NCI-H748 treated with DMSO at 0.1 percent for 48 hours (cell line): ENCODE measurements around the gene EXPH5.
"Not testable (repeated sequence)": the region's sequence is repeated elsewhere in the genome, so short reads cannot be mapped to it uniquely, and the experiment has no call there.

Source experiments
- DNase-seq: peaks from one replicate; lab custom pipeline; 2025; lab: John Stamatoyannopoulos, UW

EXPH5 gene, protein sequence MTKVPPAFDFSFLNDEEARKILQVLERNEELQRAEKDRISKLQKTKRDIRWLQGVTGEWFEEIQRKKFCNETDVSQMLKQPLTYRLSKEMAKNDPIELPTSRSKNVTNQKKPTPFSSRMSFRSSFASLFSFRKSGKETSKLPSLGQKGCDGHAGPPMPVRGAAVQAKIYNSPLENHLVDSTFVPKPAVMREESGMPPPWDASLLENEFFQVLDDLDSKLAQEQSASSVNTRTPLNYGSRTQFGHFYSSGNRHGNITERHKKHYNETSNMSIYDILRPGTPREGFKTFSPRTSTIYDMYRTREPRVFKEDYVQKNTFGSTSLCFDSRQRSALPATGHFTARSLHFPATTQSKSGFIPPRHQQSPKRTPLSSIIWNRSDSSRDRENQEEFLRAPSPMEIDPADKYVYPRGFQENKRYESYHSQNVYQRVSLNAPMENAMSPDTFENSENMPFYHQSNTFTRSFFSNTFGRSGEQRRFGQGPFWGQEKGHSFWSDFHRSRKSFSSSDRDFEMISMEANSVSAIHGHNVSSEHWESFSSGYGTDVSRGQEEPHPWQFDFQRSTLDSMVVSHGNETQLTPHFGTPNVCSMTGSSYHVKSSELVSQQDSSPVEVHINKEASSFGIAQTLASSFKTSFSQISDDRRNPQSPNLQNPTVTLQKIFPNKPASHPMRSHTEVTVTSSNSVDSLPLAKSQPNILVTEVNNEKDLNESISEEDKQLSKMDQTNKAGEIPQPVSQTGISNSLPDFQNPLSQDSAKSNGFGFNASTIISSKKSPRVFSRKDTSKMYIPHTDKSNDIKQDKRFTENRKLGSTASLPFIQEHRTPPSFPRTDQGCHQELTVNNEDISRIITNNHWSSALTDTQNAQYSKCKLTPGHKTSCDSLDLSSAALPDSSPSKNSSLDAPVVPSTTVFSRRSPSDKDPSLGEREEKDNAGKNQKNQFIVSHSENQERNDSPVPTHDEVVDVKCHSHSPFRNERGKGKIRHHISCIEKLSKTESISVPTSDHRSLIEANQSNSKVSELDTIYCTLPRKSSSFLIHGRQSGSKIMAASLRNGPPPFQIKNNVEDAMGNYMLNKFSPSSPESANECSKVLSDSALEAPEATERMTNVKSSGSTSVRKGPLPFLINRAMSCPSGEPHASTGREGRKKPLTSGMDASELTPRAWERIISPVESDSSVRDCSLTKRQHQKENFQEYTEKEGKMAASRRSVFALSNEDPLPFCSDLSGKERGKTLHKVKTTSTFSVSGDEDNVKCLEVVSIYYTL (N-terminal part only)

DNA sequence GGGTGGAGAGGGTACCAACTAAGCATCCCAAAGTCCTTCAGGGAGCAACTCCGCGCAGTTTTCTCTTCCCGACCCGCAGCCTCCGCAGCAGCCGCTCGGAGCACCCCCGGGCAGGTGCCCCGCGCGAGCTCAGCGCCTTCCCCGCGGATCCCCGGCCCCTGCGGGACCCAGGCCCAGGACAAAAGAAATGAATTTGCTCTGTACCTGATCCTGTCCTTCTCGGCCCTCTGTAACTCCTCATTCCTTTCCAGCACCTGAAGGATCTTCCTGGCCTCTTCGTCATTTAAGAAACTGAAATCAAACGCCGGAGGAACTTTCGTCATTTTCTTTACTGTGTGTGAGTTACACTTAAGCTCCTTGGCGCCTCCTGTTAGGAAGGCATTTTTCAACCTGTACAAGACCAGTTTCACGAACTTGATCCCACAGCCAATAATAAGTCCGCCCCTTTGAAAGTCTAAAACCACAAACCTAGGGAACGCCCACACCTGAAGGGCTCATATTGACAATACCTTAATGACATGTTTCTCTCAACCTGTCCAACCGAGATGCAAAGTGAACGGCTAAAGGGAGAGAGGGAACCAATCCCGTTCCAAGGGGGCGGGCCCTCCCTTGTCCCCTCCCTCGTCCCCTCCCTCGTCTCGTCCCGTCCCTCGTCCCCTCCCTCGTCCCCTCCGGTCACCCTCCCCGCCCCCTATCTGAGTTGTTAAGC, at the start of gene EXPH5:
EXPH5 (minus strand) TSS at position 555 of the 709 bp plus-strand sequence; CDS start at position 323, 232 bp downstream.
- DNase-seq, result peak; percentile 90

DNA sequence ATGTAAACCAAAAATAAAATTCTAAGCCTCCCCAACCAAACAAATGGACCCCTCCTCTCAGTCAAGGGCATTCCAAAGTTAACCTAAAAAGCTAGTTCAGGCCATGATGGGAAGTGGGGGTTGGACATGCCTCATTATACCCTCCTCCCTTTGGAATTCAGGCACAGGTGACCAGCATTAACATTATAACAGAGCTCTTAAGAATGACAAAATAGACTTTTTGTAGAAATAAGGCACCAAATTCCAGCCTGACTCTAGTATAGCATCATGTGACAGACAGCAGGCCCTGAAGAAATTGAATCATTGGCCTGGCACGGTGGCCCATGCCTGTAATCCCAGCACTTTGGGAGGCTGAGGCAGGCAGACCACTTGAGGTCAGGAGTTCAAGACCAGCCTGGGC, 48.2 kb upstream of the EXPH5 start:
- not testable (repeated sequence) for DNase-seq

DNA sequence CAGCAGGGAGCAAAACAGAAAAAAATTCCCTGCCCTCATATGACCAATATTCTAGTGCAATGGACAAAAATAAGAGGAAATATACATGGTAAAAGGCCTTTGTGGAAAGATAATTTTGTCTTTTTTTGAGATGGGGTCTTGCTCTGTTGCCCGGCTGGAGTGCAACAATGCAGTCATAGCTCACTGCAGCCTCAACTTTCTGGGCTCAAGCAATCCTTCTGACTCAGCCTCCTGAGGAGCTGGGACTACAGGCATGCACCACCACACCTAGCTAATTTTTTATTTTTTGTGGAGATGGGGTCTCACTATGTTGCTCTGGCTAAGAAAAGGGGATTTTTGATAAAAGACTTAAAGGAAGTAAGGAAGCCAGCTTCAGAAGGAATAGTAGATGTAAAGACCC, 45.6 kb upstream of the EXPH5 start:
- DNase-seq, result no peak

DNA sequence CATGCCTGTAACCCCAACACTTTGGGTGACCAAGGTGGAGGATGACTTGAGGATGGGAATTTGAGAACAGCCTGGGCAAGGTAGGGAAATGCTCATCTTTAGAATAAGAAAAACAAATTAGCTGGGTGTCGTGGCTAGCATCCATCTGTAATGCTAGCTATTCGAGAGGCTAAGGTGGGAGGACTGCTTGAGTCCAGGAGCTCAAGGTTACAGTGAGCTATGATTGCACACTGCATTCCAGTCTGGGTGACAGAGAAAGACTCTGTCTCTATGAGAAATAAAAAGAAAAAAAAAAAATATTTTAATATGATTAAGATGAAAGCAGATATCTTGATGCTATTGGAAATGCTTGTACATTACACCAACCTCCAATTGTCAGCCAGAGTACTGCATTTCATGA, 42.7 kb upstream of the EXPH5 start:
- DNase-seq, result no peak

DNA sequence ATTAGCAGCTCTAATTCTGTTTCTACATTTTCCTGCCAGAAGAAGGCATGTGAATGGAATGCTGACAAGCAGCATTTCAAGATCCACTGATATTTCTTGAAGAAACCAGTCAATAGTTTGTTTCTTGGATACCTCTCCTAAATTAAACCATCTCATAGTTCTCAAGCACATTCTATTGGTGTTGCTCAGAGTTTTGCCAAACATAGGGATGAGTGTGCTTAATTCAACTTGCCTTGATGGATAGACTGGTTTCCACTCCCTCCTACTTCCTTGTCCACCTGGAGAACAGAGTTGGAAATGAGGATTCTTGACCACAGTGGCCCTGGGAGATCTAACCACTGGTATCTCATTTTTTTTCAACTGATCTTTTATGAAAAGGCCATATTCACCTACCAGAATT, 41.5 kb upstream of the EXPH5 start:
- DNase-seq, result no peak

DNA sequence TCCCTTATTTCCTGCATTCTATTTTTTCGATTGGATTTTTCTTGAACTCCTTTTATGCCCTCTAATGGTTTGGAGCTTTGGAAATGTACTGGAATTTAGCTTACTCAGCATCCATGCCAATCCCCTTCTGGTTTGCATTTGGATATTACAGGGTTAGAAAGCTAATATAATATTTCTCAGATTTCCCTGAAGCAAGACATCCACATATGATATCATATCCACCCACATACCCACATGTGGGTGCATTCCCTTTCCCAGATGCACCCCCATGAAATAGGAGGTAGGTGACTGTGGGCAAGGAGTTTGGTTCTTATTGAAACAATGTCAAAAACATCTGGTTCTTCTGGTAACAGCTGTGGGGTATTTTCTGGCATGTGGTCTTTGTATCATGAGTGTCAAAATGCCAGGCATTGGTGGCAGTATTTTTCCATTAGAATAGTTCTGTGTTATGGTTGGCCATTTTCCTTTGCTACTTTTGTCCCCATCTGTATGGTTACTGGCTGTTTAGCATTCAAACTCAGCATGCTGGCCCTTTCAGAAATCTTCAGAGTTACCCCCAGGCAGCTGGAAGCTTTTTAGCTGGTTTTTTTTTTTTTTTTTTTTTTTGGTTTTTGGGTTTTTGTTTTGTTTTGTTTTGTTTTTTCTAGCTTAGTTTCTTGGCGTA, 38.6 kb upstream of the EXPH5 start:
- DNase-seq, result no peak

DNA sequence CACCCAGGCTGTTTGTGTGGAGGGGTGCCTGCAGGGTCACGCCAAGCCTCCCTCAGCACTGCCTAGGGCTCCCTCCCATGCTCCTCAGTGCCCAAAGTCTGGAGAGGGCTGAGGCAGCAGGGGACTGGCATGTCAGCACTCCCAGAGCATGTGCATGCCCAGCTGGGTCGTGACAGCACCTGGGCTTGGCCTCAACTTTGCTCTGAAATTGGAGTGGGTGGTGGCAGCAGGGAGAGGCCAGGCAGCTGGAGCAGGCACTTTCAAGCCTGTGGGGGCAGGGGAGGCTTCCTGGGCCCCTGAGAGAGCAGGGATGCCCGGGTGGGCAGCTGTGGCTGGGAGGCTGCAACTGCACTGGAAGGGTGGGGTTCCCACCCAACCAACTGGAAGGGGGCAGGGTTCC, 35.7 kb upstream of the EXPH5 start:
- no peak for DNase-seq

DNA sequence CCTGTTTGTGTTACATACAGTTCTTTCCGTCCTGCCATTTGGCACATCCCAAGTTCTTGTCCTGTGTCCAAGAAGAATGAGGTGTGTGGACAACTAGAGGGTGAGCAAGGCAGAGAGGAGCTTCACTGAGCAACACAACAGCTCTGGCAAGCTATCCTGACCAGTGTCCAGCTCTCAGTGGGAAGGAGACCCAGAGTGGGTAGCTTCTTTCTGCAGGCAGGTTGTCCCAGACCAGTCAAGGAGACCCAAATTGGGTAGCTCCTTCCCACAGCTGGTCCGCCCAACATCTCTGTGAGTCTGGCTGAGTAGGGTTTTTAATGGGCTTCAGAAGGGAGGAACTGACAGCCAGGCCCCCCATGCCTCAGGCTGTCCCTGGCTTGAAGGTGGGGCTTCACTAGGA, 35.2 kb upstream of the EXPH5 start:
- no peak for DNase-seq

DNA sequence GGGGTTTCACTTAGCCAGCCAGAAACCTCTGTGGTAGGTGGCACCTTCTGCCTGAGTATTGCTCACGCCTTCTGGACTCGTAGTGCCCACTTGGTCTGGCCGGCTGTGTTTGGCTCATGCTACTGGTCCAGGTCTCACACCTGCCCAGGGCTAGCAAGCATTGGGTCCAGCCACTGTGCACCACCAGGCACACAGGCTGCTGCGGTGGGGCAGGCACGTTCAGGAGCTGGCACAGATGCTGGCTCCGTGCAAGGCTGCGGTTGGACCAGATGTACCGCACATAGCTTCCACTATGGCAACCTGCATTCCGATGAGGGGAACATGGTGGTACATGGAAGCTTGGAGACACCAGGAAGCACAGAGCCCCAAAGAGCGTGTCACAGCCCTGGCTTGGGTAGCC, 34.8 kb upstream of the EXPH5 start:
- DNase-seq, result no peak

DNA sequence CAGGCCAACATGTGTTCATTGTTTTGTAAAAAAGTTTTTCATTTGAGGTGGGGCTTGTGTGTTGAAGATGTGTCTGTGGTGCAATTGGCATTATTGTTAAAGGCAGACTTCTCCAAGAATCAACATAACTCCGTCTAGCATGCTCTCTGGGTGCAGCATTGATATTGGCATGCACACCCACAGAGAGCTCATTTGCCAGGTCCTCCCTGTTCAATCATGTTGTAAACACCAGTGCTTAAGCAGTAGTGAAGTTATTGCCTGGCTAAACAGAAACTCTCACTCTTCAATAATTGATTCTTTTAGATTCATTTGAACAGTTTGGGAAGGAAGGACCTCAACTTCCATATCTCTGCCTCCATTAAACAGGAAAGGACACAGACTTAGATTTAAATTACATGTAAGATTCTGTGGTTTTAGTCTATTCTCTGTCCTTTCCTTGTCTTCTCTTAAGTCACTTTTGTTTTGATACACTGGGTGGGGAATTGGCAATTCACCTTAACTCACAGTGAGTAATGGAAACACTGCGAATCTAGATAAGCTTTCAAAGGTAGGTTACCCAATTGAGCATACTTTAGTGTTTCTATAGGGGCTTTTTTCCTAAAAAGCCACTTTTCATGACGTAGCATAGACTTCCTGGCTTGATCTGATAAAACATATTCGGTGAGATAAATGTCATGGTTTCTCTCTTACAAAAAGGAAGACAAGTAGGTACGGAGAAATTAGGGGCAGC, 30.8 kb upstream of the EXPH5 start:
- no peak for DNase-seq

DNA sequence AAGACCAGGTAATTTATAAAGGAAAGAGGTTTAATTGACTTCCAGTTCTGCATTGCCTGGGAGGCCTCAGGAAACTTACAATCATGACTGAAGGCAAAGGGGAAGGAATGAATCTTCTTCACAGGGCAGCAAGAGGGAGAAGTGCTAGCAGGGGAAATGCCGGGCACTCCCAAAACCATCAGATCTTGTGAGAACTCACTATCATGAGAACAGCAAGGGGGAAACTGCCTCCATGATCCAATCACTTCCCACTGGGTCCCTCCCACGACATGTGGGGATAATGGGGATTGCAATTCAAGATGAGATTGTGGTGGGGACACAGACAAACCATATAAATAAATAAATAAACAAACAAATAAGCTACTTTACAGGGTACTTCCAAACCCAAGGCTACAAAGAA, 28.8 kb upstream of the EXPH5 start:
- DNase-seq, result no peak

DNA sequence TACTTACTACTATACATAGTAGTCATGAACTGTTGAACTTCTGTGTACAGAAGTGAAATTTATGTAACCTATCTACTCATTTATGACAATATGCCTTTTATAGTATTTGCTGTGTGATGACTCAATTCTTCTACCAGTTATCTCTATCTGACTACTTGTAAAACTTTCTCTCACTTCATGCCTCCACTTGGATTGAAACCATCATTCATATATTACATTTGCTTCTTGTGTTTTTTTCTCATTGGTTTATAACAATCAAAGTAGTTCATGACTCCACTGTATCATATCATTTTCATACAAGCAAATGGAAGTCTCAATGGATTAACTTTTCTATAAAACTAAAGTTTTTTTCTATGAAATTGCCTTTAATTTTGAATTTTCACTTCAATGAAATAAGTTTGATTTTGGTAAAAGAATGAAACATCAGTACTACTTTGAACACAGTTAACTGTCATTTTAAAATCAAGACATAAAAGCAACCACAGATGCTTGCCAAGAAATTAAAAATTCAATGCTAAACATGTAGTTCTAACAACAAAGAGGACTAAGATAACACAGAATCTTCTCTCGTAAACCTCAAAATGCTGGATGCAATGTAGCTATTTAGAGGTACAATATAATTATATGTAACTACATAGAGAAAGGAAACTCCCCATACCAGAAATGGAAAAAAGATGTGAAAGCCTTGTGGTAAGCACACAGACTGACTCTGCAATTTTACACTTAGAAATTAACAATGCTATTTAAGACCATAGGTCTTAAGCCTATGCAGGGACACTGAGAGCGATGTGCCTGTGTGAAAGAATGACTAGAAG, 27.6 kb upstream of the EXPH5 start:
- no peak for DNase-seq

DNA sequence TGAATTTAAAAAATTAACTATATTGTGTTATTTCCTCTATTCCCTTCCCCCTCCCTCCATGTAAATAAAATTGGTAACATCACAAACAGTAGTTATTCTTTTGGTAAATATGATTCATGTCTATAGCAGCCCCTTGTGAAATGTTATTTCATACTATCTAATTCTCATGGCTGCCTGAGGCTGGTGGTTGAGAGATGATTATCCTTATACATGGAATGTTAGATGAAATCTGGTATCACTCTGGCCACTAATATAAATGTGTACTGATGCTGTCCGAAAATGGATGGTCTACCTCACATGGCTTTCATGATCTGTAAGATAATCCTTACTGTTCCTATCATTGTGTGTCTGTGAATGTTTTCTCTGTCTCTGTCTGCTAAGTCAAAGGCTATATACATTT, 25.0 kb upstream of the EXPH5 start:
- DNase-seq, result no peak

DNA sequence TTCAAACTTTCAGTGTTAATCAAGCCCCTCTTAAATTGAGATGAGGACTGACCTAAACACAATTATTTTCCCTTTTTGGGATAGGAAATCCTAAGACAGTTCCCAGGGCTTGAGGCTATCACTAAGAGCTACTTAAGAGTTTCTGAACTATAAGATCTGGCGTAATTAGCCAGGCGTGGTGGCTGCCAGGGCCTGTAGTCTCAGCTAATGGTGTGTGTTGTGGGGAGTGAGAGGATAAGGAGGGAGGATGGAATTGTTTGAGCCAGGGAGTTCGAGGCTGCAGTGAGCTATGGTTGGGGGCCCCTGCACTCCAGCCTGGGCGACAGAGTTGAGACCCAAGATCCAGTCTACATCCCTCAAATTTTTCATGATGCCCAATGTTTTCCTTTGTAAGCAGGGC, 23.5 kb upstream of the EXPH5 start:
- DNase-seq, result no peak

DNA sequence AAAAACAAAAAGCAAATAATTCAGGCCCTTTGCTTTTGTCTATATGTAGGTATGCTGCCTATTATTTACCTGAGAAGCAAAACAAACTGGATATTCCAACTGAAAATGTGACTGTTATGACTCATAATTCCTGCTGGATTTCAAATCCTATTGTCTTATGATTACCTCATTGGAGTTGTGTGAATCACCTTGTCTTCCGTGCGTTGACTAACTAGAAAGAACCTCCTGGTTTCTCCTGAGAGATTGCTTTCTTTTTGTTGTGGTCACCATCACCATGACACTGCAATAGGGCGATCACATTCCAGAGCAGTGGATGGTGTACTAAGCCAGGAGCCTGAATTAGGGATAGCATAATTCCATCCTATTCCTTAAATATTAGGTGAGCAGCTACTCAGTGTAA, 23.0 kb upstream of the EXPH5 start:
- DNase-seq, result no peak

DNA sequence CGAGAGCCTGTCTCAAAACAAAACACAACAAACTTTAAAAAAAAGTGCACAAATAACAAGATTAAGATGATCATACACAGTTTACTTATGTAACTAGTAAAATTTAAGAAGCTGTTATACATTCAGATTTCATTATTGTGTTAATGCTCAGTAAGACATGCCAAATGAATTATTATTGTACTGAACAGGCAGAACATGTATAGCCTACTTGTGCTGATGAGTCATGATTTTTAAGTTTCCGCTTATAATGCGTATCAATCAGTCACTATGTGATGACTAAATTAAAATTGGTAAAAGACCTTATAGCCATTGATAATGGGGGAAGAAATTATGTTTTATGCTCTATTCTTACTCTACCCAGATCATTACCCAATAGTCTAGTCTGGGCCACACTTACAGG, 20.5 kb upstream of the EXPH5 start:
- DNase-seq, result no peak

DNA sequence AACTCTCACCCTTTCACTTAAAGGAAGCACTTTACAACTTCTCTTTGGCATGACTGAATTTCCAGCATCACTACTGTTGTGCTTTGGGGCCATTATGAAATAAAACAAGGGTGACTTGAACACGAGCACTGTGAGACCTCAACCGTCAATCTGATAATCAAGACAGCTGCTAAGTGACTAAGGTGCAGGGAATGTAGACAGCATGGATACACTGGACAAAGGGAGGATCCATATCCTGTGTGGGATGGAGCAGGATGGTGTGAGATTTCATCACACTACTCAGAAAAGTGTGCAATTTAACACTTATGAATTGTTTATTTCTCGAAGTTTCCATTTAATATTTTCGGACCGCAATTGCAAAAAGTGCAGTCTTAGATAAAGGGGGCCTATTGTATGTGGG, 16.1 kb upstream of the EXPH5 start:
- no peak for DNase-seq

DNA sequence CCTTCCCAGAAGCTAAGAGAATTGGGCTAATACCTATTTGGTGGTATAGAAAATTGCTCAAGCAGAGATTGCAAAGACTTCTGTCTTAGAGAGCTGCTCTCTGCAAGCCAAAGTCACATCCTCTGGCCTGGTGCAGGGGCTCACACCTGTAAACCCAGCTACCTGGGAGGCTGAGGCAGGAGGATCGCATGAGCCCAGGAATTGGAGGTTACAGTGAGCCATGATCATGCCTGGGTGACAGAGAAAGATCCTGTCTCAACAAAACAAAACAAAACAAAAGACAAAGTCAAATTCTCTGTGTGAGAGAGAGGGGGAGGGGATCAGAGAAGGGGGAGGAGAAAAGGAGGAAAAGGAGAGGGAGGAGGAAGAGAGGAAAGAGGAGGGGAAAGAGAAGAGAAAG, 15.0 kb upstream of the EXPH5 start:
- DNase-seq, result no peak

DNA sequence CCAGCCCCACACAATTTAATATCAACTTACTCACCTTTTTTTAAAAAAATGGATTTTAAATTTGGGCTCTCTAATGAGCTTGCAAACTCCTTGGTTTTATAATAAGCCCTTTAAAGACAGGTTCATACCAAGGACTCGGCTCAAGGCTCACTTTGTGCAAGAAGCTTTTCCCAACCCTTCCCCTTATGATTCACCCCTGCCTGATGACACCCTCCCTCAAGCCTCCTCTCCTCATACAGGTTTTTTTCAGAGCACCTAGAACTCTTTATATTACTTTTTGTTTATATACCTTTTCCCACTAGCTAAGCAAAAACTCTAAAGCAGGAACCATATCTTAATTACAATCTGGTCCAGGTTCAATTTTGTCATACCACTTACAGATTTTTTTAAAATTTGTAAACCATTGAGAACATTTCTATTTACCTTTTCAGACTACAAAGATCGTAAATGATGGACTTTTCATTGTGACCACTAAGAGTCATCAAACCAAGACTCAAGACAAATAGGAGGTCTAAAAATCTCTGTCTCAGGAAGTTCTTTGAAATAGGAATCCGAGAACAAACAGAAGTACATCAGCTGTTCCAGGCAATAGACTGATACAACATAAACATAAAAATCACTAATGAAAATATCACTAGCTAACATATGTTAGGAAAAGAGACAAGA, 13.1 kb upstream of the EXPH5 start:
- no peak for DNase-seq
